ENCODE data around the gene ME3.
"Not testable (repeated sequence)": the region's sequence is repeated elsewhere in the genome, so short reads cannot be mapped to it uniquely, and the experiment has no call there.

The ME3 gene

GRCh38 chr11:86621854-86622253, 50.6 kb downstream of the ME3 start:
- no peak for DNase-seq (ENCODE audit: low read depth)

- no peak for DNase-seq (ENCODE audit: low read depth)
Measured at GRCh38 chr11:86620891-86621521, 51.4 kb downstream of the ME3 start.

DNA sequence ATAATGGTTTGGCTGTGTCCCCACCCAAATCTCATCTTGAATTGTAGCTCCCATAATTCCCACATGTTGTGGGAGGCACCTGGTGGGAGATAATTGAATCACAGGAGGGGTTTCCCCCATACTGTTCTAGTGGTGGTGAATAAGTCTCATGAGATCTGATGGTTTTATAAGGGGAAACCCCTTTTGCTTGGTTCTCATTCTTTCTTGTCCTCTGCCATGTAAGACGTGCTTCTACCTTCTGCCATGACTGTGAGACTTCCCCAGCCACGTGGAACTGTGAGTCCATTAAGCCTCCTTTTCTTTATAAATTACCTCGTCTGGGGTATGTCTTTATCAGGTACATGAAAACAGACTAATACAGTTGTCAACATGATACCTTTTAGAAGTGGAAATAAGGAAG, 53.0 kb downstream of the ME3 start:
- not testable (repeated sequence) for DNase-seq (ENCODE audit: low read depth)

DNA sequence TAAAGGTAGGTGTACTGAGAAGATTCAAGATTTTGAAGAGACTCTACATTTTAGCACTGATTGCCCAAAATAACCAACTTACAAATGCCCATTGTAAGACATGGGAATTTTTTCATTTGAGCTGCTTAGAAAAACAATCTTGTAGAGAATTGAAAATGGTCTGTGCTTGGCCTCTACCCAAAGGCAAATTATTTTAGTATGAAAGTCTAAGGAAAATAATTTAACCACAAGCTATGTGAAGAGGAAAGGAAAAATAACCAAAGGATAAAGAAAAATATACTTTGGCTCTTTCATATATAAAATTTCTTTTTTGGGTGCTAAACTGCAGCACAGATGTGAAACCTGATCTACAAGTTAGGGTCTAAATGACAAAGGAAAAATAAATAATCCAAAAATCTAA, 54.9 kb downstream of the ME3 start:
- no peak for DNase-seq (ENCODE audit: low read depth)

GRCh38 chr11:86615487-86615886, 56.9 kb downstream of the ME3 start:
- DNase-seq (ENCODE audit: low read depth): no peak

- DNase-seq (ENCODE audit: low read depth): no peak
Measured at GRCh38 chr11:86610559-86611341, 61.7 kb downstream of the ME3 start.

DNA sequence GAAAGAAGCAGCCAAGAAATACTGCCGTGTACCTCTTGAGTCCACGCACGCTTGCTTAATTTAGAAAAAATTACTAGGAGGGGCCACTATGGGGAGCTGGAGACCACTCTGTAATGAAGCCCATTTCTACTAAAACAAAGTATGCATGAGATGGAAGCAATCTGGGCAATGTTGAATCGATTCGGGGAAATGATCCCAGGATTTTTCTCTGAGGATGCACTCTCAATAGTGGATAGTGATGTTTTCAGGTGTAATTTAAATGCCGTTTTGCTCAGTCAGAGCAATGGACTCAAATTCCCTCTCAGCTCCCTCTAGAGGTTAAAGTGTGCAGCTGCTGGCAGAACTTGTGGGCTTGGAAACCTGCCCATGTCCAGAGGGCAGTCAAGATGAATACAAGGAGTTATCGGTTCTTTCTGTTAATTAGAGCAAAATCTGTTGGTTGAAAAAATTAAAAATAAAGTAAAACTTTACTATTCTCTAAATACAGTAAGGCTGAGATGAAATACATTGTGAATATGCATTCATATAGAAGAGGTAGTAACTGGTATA, 64.1 kb downstream of the ME3 start:
- DNase-seq (ENCODE audit: low read depth): no peak

DNA sequence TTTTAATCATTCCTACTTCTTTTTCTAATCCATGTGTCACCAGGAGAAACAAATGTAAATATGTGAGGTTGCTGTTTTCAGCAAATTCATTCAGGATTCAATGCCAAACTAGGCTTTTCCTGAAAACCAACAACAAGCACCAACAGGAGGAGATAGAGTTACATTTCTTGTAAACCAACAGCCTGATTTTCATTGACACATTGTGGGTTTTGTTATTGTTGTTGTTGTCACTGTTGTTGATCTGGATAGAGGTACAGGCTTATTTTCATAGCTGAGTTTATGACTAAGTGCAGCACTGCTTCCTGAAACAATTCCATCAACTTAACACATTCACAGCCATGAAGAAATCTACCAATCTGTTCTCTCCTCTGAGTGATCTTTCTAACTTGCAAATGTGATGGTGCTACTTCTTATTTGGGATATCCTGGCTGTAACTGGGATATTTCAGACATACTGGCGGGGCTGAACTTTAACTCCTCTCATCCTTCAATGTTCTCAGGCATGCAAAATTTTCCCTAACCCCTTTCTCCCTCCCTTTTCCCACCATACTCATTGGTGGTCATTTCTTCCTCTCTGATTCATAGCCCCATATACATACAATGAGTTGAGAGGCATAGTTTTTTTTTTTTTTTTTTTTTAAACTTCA, 65.5 kb downstream of the ME3 start:
- no peak for DNase-seq (ENCODE audit: low read depth)

- DNase-seq (ENCODE audit: low read depth): no peak
Measured at GRCh38 chr11:86606270-86606835, 66.1 kb downstream of the ME3 start.

GRCh38 chr11:86596861-86597586, 75.4 kb downstream of the ME3 start:
- no peak for DNase-seq (ENCODE audit: low read depth)

DNA sequence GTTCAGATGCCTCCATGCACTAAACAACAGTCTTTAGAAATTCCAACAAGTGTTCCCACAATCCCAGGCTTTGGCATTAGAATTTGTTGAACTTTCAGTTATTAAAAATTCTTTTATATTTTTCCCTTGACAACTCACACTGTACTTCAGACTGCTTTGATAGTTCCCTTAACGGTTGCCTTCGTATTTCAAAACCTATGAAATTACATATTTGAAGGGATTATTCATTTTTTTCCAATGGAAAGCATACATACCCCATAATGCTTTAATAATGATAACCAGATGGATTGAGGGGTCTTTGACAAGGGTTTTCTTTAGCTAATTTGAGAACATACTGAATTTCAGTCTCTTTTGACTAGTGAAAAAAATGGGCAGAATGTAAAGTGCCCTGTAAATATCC, 76.5 kb downstream of the ME3 start:
- no peak for DNase-seq (ENCODE audit: low read depth)

- no peak for DNase-seq (ENCODE audit: low read depth)
Measured at GRCh38 chr11:86595451-86595850, 77.0 kb downstream of the ME3 start.

GRCh38 chr11:86594746-86595145, 77.7 kb downstream of the ME3 start:
- DNase-seq (ENCODE audit: low read depth): no peak

DNA sequence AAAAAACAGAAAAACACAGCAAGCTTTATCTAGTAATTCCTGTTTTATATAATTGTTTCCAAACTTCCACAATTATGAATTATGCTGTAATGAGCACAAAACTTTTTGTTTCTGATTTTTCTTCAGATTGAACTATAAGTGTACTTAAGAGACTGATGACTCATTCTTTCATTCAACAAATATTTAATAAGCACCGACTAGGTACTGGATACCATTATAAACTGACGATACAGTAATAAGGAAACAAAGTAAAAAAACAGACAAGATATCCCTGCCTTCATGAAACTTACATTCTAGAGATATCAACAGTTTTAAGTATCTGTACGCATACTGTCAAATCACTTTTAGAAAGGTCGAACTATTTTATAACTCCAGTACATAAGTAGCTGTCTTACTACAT, 78.6 kb downstream of the ME3 start:
- no peak for DNase-seq (ENCODE audit: low read depth)

DNA sequence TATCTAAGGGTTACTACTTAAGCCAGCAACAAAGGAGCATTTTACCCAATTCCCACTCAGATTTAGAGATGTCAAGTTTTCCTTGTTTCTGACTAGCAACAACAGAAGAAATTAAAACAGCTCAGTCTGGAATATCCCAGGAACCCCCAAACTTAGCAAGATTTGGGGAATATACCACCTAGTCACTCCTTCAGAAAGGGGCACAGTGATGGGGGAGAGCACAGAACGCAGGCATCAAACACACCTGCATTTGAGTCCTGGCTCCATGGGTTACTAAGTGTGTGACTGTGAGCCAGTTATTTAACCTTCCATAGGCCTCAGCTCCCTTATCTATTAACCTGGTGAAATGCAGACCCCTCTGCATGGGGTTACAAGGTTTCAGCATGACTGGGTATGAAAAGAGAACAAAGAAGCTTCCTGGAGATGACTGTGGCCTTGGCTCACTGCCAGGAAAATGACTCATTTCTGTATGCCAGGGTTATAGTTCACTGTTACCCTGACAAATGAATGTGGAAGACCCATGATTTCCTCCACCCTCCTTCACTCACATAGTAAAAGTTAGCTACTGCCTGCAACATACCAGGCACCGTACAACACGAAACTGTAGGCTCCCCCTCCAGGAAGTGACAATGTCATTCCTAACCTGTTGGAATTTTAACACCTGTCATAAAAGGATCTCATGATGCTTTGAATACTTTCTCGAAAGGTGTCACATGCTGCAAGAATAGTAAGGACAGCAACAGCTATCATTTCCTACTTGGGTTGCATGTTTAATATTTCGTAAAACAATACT, 79.6 kb downstream of the ME3 start:
- DNase-seq (ENCODE audit: low read depth): peak; percentile 74

- DNase-seq (ENCODE audit: low read depth): no peak
Measured at GRCh38 chr11:86592047-86592591, 80.3 kb downstream of the ME3 start.

DNA sequence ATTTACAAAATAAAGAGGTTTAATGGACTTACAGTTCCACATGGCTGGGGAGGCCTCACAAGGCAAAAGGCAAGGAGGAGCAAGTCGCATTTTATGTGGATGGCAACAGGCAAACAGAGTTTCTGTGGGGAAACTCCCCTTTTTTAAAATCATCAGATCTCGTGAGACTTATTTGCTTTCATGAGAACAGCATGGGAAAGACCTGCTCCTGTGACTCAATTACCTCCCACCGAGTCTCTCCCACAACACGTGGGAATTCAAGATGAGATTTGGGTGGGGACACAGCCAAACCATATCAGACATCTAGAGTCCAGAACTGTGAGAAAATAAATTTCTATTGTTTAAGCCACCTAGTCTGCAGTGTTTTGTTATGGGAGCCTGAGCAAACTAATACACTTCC, 80.8 kb downstream of the ME3 start:
- DNase-seq (ENCODE audit: low read depth): no peak

- DNase-seq (ENCODE audit: low read depth): no peak
Measured at GRCh38 chr11:86589856-86590589, 82.4 kb downstream of the ME3 start.

GRCh38 chr11:86589204-86589603, 83.2 kb downstream of the ME3 start:
- no peak for DNase-seq (ENCODE audit: low read depth)

- DNase-seq (ENCODE audit: low read depth): no peak
Measured at GRCh38 chr11:86588566-86589090, 83.8 kb downstream of the ME3 start.

Measured in stimulated activated CD8-positive, alpha-beta memory T cell treated with anti-CD3 and anti-CD28 coated beads, Interleukin-7, amount 100 ng/mL, for 24 hours (primary cell).